Measurements from ENCODE around the gene IFNW1.

The IFNW1 gene

DNA sequence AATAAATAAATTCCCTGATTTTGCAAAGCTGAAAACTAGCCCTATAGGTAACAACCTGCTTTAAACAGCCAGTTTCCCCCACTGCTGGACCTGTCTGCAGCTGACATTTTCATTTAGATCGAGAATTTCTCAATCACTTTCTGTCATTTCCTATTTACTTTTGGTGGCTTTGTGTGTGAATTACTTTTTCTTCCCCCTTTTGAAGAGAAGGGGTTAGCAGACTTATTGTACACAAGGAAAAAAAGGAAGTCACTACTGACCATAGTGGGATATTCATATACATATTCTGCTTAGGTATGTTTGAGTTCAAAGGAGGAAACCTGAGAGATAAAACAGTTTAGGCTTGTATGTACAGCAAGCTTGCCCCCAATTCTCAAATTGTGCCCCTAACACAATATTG lies 36.8 kb downstream of the IFNW1 start:
- DNase-seq, result no peak

DNA sequence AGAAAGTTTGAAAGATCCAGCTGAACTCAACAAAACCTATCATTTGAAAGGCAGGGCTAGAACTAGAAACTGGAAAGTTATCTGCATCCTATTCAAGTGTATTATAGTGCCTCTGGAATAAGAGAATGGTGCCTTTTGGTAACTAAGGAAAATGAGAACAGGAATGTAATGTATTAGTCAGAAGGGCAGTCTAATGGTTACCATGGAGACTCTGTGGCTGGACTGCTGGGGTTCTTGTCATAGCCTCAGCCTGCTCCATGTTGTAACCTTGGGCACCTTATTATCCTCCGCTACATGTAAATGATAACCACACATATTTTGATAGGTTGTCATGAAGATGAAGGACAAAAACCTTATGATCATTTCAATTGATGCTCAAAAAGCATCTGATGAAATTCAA lies 39.3 kb downstream of the IFNW1 start:
- DNase-seq, result no peak

DNA sequence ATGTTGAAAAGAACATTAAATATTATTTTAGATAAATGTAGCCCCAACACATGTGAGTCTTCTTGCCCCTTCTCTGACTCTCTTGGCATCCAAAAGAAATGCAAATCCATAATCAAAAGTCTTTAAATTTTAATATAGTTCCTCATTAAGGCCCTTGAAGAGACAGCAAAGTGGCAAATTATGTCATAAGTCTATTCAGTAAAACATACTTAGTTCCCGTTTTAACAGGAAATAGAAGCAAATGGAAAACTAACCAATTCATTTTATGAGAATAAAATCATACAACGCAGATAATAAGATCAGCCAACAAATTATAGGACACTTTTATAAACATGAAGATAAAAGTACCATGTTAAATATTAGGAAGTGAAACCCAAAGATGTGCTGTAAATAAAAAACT lies 43.8 kb downstream of the IFNW1 start:
- no peak for DNase-seq

DNA sequence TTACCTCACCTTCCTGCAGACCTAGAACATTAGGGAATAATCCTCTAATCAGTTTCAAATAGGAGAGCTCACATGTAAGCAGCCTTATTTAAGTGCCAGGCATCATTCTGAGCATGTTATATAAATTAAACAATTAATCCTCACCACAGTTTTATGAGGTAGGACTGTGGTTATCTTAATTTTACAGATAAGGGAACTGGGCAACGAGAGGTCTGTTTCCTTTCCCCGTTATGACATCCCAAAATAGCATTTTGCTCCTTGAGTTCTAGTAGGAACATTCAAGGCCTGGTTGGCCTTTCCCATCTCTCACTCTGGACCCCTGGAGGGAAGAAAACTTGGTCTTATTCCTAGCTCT lies 44.8 kb downstream of the IFNW1 start:
- DNase-seq, result no peak

DNA sequence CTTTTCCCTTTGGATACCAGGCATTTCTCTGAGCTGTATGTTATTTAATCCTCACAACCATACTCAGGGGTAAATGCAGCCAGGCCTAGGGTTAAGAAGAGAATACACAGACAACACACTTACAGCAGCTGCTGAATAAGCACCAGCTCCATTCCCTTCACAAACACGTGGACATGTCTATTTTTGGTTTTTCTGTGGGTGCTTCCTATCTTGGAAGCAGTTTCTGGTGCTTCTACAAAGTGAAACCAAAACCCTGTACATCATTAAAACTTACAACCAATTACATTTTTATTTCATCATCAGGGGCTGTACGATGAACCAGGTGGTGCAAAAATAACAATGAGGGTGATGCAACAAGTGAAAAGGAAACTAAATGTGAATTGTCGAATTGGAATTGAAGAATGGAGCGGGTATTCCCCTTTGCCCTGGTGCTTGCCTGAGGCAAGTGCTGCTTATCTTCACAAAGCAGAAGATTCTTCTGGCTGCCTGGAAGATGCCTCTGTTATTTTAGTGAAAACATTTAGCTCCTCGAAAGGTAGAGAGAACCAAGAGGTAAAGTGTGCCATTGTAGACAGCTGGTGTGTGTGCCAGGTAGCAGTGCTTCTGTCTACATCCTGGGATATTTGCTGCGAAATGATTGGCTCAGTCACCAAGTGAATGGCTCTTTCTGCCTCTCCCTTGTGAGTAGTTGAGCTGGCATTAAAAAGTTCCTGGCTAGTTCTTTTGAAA lies 45.3 kb downstream of the IFNW1 start:
- DNase-seq, result no peak

DNA sequence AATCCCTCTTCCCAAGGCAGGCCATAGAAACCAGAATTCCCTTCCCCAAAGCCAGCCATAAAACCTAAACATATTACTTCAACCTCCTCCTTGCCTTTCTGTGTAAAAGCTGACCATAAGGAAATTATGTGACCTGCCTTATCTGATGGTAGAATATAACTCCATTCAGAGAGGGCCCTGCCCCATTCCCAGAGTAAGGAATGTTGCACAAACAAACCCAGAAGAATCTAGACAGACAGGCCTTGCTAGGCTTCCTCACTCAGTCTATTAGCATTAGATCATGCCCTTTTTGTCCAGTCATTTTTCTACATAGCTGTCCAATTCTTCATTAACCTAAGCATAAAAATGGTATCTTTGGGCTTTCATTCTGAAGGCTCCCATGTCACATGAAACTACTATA lies 46.1 kb downstream of the IFNW1 start:
- DNase-seq, result no peak

Measured in activated gamma-delta T cell (primary cell).